GM21737 (cell line): Measurements from ENCODE around the gene AGPAT3.

Source experiments
- ATAC-seq: cut with Tn5 transposase; IDR thresholded peaks from one replicate; pipeline ENCODE4 v1.9.1; 2021; ENCODE audit warnings: mild to moderate bottlenecking, moderate library complexity; ENCODE audit not compliant: unreplicated experiment

Gene AGPAT3

GRCh38 chr21:43861706-43862105 lies 3.3 kb upstream of the AGPAT3 start:
- no peak for ATAC-seq

- ATAC-seq: no peak
Measured at GRCh38 chr21:43864313-43864961, 586 bp upstream of the AGPAT3 start.

DNA sequence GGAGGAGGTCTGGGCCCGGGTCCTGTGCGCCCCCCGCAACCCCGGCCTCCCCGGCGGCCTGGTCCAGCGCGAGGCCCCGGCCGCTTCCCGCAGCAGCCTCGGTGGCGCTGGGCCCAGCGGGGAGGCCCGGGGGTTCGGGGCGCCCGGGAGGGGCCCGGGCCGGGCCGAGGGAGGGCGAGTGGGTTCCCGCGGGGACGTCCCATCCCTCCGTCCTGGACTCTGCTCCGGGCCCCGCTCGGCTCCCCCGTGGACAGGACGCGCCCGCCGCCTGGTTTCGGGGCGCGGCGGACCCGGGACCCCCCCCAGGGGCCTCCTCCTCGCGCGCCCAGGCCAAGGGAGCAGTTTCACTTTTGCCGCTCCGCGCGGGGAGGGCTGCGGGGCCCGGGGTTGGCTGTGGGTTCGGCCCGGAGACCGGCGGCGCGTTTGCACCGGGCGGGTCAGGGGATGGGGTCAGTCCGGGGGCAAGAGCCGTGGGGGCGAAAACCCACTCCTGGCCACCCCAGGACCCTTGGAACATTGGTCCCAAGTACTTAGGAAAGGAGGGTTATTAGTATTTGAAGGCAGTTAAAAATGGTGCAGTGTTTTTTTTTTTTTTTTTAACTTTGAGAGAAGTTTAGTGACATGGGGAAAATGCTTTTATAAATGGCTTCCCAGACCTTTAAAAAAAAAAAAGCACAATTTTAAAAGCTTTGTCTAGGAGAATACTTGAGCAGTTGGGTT lies 677 bp downstream of the AGPAT3 start:
- ATAC-seq: peak; percentile 30

DNA sequence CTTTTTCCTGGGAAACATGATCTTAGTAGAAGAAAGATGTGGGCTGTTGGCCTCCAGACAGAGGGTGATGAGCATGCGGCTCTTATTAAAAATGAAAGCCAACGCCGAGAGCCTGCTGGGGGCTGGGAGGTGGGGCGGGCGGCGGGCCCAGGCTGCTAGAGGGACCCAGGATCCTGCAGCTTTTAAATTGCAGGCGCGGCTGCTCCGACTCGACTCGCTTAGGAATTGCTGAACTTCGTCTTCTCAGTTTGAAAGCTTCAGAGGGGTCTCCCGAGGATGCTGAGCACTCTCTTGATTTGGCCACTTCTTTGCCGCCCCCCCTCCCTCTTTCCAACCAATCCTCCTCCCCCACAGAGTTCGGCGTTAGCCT lies 1.2 kb downstream of the AGPAT3 start:
- no peak for ATAC-seq

DNA sequence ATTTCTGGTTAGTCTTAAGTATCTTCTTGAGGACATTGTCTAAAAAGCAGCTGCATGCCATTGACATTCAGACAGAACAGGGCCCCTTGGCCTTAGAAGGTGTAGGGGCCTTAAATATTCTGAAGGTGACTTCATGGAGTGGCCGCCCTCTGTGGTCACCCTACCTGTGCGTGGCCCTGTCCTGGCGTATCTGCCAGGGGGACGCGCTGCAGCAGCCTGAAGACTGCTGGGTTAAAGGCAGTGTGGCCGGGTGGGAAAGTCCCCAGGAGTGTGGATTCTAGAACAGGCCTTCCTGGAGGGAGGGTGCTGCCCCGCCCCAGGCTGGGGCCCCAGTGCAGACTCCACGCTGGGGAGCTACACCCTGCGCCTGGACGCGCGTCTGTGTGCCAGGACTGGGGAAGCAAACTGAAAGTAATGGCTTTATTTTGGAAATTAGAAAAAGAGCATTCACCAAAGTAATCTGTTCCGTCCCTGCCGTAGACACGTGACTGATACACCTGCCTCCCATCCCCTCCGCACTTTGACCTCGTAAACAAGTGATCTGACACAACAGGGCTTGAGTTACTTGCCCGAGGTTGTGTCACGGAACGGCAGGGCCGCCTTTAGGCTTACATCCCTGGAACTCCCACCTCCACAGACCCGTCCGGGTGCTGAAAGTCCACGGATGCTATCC lies 1.8 kb downstream of the AGPAT3 start:
- no peak for ATAC-seq

- no peak for ATAC-seq
Measured at GRCh38 chr21:43867332-43867703, 2.3 kb downstream of the AGPAT3 start.

DNA sequence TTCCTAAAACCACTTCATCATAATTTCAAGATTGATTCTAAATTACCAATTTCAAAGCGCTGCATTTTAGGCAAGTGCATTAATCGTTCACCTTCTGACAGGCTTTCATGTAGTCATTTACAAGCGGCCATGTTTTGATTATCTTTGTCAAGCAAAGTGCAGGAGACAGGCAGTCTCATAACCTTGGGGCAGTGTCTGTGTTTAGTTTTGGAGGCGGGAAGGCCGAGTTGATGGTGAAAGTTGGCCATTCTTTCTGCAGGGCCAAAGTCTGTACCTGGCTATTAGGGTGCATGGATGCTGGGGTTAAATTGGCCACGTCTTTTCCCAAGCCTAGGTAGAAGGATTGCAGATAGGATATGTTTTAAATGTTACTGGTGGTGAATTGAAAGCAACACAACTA lies 2.9 kb downstream of the AGPAT3 start:
- ATAC-seq: no peak

GRCh38 chr21:43868461-43868860 lies 3.4 kb downstream of the AGPAT3 start:
- no peak for ATAC-seq

DNA sequence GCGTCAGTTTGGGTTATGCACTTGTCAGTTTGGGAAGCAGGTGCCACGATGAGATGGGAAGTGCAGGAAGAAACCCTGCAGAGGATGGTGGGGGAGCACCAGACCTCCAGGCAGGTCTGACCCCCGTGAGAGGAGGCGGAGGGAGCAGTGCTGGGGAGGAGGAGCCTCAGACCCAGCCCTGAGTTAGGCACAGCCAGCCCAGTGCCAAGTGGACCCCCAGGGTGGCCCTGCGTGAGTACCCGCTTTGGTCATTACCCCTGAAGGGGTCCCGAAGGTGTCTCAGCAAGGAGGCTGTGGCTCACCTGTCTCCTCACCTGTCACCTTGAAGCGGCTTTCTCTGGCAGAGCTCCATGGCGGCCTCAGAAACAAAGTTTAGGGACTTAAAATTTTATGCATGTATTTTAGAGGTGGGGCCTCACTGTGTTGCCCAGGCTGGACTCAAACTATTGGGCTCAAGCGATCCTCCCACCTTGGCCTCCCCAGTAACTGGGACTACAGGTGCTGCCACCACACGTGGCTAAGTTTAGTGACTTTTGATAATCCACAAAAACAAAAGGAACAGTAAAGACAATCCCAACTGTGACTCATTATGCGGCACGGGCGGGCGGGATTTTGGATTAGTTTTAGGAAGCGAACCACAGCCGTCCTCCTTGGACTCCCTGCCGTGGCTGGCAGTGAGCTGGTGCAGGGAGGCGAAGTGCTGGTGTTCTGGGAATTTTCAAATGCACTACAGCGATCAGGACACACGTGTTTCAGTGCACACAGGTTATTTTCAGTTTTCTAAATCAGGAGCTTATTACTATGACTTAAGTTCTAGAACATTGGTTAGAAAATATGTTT lies 4.7 kb downstream of the AGPAT3 start:
- no peak for ATAC-seq

DNA sequence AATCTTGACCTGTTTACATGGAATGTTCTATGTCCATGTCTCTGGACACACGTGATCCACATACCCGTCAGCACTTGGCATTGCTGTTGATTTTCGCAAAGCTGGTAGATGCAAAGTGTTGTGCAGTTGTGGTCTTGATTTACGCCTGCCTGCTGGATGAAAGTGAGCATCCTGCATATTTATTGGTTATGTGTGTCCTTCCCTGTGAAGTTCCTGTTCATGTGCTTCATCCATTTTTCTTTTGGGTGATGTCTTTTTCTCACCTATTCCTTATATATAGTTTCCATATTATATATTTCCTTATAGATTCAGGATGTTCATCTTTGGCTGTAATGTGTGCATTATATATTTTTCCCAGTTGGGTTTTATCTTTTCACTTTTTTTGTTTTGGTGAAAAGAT lies 6.5 kb downstream of the AGPAT3 start:
- ATAC-seq: no peak

DNA sequence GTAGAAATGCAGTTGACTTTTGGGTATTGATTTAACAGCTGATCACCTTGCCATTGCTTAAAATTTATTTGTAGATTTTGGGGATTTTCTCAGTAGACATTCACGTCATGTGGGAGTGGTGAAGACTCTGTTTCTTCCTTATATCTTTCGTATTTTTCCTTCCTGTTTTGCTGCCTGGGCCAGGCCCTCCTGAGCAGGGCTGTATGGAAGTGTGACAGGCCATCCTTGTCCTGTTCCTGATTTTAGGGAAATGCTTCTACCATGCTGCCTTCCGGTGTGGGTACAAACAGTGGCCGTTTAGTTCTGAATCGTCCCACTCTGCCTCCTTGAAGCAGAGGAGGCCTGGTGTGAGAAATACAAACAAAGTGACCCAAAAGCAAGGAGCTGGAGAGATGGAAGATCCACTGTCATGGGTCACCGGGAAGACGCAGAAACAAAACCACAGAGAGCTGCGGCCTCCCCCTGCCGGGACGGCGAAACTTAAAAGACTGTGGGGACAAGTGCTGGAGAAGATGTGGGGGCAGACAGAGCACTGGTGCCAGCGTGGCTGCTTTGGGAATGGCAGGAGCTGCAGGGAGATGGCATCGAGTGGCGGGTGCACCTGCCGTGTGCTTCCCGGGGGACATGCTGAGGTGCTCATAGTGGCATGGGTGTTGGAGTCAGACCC lies 7.6 kb downstream of the AGPAT3 start:
- ATAC-seq: no peak

- no peak for ATAC-seq
Measured at GRCh38 chr21:43873673-43874072, 8.7 kb downstream of the AGPAT3 start.

DNA sequence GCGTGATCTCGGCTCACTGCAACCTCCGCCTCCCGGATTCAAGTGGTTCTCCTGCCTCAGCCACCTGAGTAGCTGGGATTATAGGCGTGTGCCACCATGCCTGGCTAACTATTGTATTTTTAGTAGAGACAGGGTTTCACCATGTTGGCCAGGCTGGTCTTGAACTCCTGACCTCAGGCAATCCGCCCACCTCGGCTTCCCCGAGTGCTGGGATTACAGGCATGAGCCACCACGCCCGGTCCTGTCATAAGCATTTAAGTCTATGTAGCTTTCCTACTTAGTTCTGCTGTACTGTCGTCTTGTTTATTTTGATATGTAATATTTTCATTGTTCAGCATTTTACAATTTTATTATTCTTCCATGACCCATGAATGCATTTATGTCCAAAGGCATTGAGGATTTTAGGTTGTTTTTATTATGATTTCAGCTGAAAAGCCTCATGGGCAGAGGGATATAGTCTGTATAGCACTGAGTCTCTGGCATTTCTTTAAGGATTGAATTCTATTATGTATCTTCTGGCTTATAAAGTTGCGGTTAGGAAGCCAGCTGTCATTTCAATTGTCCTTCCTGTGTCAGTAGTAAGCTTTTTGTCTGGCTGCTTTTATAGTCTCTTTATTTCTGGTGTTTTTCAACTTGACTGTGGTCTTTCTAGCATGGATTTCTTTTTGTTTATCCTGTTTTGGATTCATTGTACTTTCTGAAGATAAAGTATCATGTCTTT lies 9.2 kb downstream of the AGPAT3 start:
- ATAC-seq: no peak

- no peak for ATAC-seq
Measured at GRCh38 chr21:43876605-43877004, 11.6 kb downstream of the AGPAT3 start.

GRCh38 chr21:43877936-43878575 lies 13.0 kb downstream of the AGPAT3 start:
- ATAC-seq: no peak

GRCh38 chr21:43879348-43880110 lies 14.5 kb downstream of the AGPAT3 start:
- ATAC-seq: no peak

DNA sequence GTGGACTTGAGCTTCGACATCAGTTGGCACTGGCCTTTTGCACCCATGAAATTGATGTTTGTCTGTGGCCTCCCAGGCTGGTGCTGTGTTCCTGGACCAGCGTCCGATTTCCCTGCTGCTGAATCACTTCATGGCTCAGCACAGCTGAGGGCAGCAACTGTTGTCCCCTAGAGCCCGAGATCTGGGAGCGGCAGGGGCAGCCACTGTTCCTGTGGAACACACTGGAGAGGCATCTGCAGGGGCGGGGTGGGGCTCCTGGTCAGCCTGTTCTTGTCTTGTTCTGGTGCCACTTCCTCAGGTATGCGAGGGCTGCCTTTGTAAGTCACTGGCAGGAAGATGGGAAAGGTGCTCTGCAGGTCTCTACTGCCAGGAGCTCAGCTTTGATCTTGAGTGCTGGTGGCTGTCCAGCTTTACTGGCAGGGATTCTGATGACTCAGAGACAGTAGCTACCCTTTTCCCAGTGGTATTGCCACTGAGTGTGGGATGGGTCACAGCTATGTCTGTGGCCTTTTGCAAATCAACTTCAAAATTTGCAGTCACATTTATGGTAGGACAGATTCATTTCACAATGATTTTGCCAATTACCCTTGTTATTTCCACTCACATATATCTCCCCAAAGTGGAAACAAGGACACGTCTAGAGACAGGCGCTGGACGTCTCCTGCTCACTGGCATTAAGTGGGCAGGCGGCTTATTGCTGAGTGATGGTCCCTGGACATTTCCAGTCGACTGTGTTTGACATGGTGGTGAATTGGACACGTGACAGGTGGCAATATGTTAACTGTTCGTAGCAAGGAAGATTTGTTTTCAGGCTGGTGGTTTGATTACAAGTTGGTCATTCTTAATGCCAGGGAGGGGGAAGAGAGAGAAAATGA lies 15.3 kb downstream of the AGPAT3 start:
- no peak for ATAC-seq

DNA sequence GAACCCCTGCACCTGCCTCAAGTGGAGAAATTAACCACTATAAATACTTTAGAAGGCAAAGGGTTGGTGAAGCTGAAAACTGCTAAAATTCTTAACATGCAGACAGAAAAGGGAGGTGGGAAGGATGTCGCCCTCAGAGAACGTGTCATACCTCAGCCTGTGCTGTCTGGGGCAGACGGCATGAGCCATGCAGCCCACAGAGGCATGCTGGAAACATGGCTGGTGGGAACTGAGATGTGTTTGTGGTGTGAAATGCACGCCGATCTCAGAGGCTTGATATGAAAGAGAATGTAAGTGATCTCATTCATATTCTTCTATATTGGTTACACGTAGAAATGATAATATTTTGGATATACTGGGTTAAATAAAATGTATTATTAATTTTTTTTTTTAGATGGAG lies 16.3 kb downstream of the AGPAT3 start:
- no peak for ATAC-seq
